HCT116 (cell line): Measurements from ENCODE around the gene REEP5. TPM values are rescaled to one million over a fixed set of nuclear protein-coding genes. Genes with fewer than 3 reads are reported as not detected.

Source experiments
- ATAC-seq: fragments of 200-7000 bp; cut with Tn5 transposase; 2 replicates; pipeline ENCODE4 v1.9.1; 2020; ENCODE audit warnings: mild to moderate bottlenecking, moderate library complexity
- BruUV-seq: library from RNA; stranded (reverse); fragments of 400-500 nt; replicated peaks from 2 replicates; lab custom pipeline; 2021; lab: Mats Ljungman, UMichigan
- CTCF ChIA-PET: fragments of 300-600 bp; sonication (Branson Sonifier 250); formaldehyde crosslinking; loops from one replicate; lab custom pipeline; 2021; ENCODE audit warnings: antibody characterized with exemption; lab: Charles Lee
- POLR2A ChIA-PET: fragments of 300-600, 350-600 bp; sonication (Branson Sonifier 250); formaldehyde crosslinking; loops from one replicate; lab custom pipeline; 2021; ENCODE audit warnings: antibody characterized with exemption; lab: Charles Lee
- RAD21 ChIA-PET, 2 experiments: fragments of 300-600 bp; sonication (Branson Sonifier 250); formaldehyde crosslinking; loops; one replicate each; lab custom pipeline; 2023; ENCODE audit warnings: low total read pairs in 2 of 2; ENCODE audit not compliant: uncharacterized antibody in 2 of 2, unreplicated experiment in 2 of 2, low non-redundant PET in 1 of 2; lab: Charles Lee
- DNase-seq: peaks from one replicate; pipeline ENCODE4 v3.0.0-alpha.2; 2010; ENCODE audit warnings: low read depth, low spot score
- H2AFZ ChIP-seq: fragments of 200-600 bp; shearing (Covaris generic), sonication (generic); 2 replicates; pipeline ENCODE4 v1.6.1; 2017; ENCODE audit warnings: low read depth, mixed run types, mixed read lengths, antibody characterized with exemption, low read length; ENCODE audit not compliant: poor library complexity, severe bottlenecking
- H3K27ac ChIP-seq: 2 replicates; pipeline ENCODE4 v1.5.1; 2012; ENCODE audit warnings: low read depth, low read length
- H3K27me3 ChIP-seq: fragments of 200-600 bp; sonication (generic); 2 replicates; pipeline ENCODE4 v1.6.1; 2016; ENCODE audit warnings: mixed run types, low read length, mixed read lengths; ENCODE audit not compliant: insufficient read depth
- H3K36me3 ChIP-seq, 2 experiments: fragments of 200-500 bp in 1 of 2; fragments of 200-600 bp in 1 of 2; sonication (Bioruptor generic) in 1 of 2; sonication (generic) in 1 of 2; 2 replicates each; pipeline versions ENCODE4 v1.5.1 to v1.6.1; 2014 to 2016; ENCODE audit warnings: low read length in 2 of 2, inconsistent platforms in 1 of 2, mixed read lengths in 1 of 2, mixed run types in 1 of 2; ENCODE audit not compliant: insufficient read depth in 2 of 2, control insufficient read depth in 1 of 2
- H3K4me1 ChIP-seq, 2 experiments: fragments of 200-600 bp in 1 of 2; sonication (generic) in 1 of 2; 2 replicates each; pipeline versions ENCODE4 v1.5.1 to v1.6.1; 2012 to 2017; ENCODE audit warnings: low read length in 2 of 2, inconsistent platforms in 1 of 2, mild to moderate bottlenecking in 1 of 2, mixed read lengths in 1 of 2, mixed run types in 1 of 2, moderate library complexity in 1 of 2; ENCODE audit not compliant: insufficient read depth in 2 of 2, control insufficient read depth in 1 of 2
- H3K4me2 ChIP-seq: fragments of 200-600 bp; sonication (generic); 2 replicates; pipeline ENCODE4 v1.6.1; 2017; ENCODE audit warnings: mixed run types, low read length, mixed read lengths
- H3K4me3 ChIP-seq, 2 experiments: fragments of 200-600 bp in 1 of 2; sonication (generic) in 1 of 2; replicated peaks in 1 of 2; 2 replicates each; pipeline ENCODE4 v1.5.1; 2011 to 2016; ENCODE audit warnings: low read length in 2 of 2, control low read depth in 1 of 2, low read depth in 1 of 2, mild to moderate bottlenecking in 1 of 2, mixed read lengths in 1 of 2, mixed run types in 1 of 2
- H3K79me2 ChIP-seq: fragments of 200-600 bp; sonication (generic); 2 replicates; pipeline ENCODE4 v1.6.1; 2017; ENCODE audit warnings: mild to moderate bottlenecking, mixed run types, low read length, moderate library complexity, mixed read lengths; ENCODE audit not compliant: insufficient read depth
- H3K9ac ChIP-seq: fragments of 200-600 bp; sonication (generic); 2 replicates; pipeline ENCODE4 v1.6.1; 2016; ENCODE audit warnings: low read length, mixed read lengths
- H3K9me2 ChIP-seq: fragments of 200-600 bp; sonication (generic), shearing (Covaris generic); 2 replicates; pipeline ENCODE4 v1.6.1; 2017; ENCODE audit warnings: mixed run types, mild to moderate bottlenecking, moderate library complexity; ENCODE audit not compliant: insufficient read depth
- H3K9me3 ChIP-seq, 2 experiments: fragments of 200-500 bp in 1 of 2; fragments of 200-600 bp in 1 of 2; sonication (Bioruptor generic) in 1 of 2; sonication (generic) in 1 of 2; 2 replicates each; pipeline ENCODE4 v1.6.1; 2014 to 2017; ENCODE audit warnings: low read length in 2 of 2, mixed read lengths in 2 of 2, inconsistent platforms in 1 of 2, low read depth in 1 of 2, mild to moderate bottlenecking in 1 of 2, mixed run types in 1 of 2, moderate library complexity in 1 of 2; ENCODE audit not compliant: control insufficient read depth in 1 of 2, insufficient read depth in 1 of 2
- H4K20me1 ChIP-seq: fragments of 200-600 bp; sonication (generic), shearing (Covaris generic); 2 replicates; pipeline ENCODE4 v1.6.1; 2017; ENCODE audit warnings: mixed run types, mild to moderate bottlenecking, moderate library complexity; ENCODE audit not compliant: insufficient read depth
- ATF3 ChIP-seq: IDR thresholded peaks from 2 replicates; pipeline ENCODE4 v1.6.1; 2012
- CBX3 ChIP-seq: IDR thresholded peaks from 2 replicates; pipeline ENCODE4 v1.6.1; 2012; ENCODE audit warnings: low read depth
- CEBPB ChIP-seq: IDR thresholded peaks from 2 replicates; pipeline ENCODE4 v1.6.1; 2012; ENCODE audit warnings: low read depth
- ELF1 ChIP-seq: IDR thresholded peaks from 2 replicates; pipeline ENCODE4 v1.6.1; 2012; ENCODE audit warnings: low read depth, borderline replicate concordance
- EZH2 ChIP-seq: fragments of 200-600 bp; sonication (generic); IDR thresholded peaks from 2 replicates; pipeline ENCODE4 v1.6.1; 2017; ENCODE audit warnings: antibody characterized with exemption, mixed run types
- FOSL1 ChIP-seq: IDR thresholded peaks from 2 replicates; pipeline ENCODE4 v1.6.1; 2012; ENCODE audit warnings: low read depth
- POLR2AphosphoS5 ChIP-seq: IDR thresholded peaks from 2 replicates; pipeline ENCODE4 v1.6.1; 2011; ENCODE audit warnings: mild to moderate bottlenecking, low read depth, low read length, moderate library complexity
- RAD21 ChIP-seq: IDR thresholded peaks from 2 replicates; pipeline ENCODE4 v1.6.1; 2012; ENCODE audit warnings: low read depth, mild to moderate bottlenecking
- REST ChIP-seq: IDR thresholded peaks from 2 replicates; pipeline ENCODE4 v1.6.1; 2012; ENCODE audit warnings: low read depth
- SIN3A ChIP-seq: IDR thresholded peaks from 2 replicates; pipeline ENCODE4 v1.6.1; 2012; ENCODE audit warnings: low read depth
- SP1 ChIP-seq: IDR thresholded peaks from 2 replicates; pipeline ENCODE4 v1.6.1; 2012; ENCODE audit warnings: low read depth
- SRF ChIP-seq: IDR thresholded peaks from 2 replicates; pipeline ENCODE4 v1.6.1; 2012; ENCODE audit warnings: low read depth
- YY1 ChIP-seq: IDR thresholded peaks from 2 replicates; pipeline ENCODE4 v1.6.1; 2011; ENCODE audit warnings: low read length, low read depth, moderate library complexity, mild to moderate bottlenecking; ENCODE audit not compliant: insufficient replicate concordance; ENCODE audit errors: extremely low read depth
- ZNF274 ChIP-seq: fragments of 200-500 bp; sonication (Bioruptor generic); IDR thresholded peaks from 2 replicates; pipeline ENCODE4 v1.6.1; 2014; ENCODE audit warnings: mild to moderate bottlenecking, low read depth, low read length, inconsistent platforms
- intact Hi-C: fragments of 100-400 bp; cut with micrococcal nuclease; formaldehyde crosslinking; loops from 2 replicates; pipeline ENCODE4 v1.10.0; 2022
- total RNA-seq: library from RNA; stranded (reverse); gene quantifications from one replicate; pipeline ENCODE4 v1.2.1, GENCODE V29; 2021; ENCODE audit not compliant: unreplicated experiment
- TF ChIP-seq, protein P1 (sequence below): IDR thresholded peaks from 2 replicates; pipeline ENCODE4 v1.6.1; 2011; ENCODE audit warnings: mild to moderate bottlenecking, low read length, moderate library complexity; ENCODE audit not compliant: insufficient replicate concordance; ENCODE audit errors: extremely low read depth
- TF ChIP-seq, protein P2 (sequence below): IDR thresholded peaks from 2 replicates; pipeline ENCODE4 v1.6.1; 2012
- TF ChIP-seq, protein P3 (sequence below), 3 experiments: fragments of 200-600 bp in 1 of 3; sonication (generic) in 1 of 3; IDR thresholded peaks in 2 of 3; conservative IDR thresholded peaks in 1 of 3; 2 replicates each; pipeline ENCODE4 v1.5.1; 2012 to 2017; ENCODE audit warnings: low read depth in 2 of 3, low read length in 2 of 3, antibody characterized with exemption in 1 of 3, borderline replicate concordance in 1 of 3, control low read depth in 1 of 3, mild to moderate bottlenecking in 1 of 3, mixed read lengths in 1 of 3, mixed run types in 1 of 3, moderate library complexity in 1 of 3; ENCODE audit not compliant: insufficient read depth in 1 of 3

Gene REEP5
- total RNA-seq, 1 experiment from 2014 or later = 71.7 TPM

DNA sequence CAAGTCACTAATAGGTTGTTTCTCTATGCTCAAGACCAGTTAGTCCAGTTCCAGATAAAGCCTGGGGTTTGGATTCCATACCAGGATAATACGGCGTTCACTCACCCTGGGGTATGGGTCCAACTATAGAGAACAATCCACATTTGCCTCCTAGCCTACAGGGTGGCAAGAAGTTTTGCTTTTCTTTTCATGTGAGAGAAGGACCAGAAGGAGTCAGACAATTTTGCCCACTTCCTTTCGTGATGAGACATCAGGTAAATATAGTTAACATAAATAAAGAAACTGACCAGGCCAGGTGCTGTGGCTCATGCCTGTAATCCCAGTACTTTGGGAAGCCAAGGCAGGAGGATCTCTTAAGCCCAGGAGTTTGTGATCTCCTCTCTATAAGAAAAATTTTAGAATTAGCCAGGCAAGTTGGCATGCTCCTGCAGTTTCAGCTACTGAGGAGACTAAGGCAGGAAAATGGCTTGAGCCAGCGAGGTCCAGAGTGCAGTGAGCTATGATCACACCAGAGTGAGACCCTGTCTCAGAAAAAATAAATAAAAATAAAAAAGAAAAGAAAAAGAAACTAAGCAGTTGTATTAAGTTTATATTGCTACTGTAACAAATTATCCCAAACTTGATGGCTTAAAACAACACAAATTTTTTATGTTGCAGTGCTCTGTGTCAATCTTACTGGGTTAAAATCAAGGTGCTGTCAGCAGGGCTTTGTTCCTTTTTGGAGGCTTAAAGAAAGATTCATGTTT is 7.5 kb upstream of the REEP5 start:
- TF ChIP-seq CBX3 (no peak), FOSL1 (no peak), ZNF274 (no peak), SIN3A (no peak), SP1 (no peak), SRF (no peak), CEBPB (no peak), EZH2 (no peak), POLR2AphosphoS5 (no peak), ELF1 (no peak), REST (no peak), ATF3 (no peak), YY1 (no peak), RAD21 (no peak)
- TF ChIP-seq, protein P1, sequence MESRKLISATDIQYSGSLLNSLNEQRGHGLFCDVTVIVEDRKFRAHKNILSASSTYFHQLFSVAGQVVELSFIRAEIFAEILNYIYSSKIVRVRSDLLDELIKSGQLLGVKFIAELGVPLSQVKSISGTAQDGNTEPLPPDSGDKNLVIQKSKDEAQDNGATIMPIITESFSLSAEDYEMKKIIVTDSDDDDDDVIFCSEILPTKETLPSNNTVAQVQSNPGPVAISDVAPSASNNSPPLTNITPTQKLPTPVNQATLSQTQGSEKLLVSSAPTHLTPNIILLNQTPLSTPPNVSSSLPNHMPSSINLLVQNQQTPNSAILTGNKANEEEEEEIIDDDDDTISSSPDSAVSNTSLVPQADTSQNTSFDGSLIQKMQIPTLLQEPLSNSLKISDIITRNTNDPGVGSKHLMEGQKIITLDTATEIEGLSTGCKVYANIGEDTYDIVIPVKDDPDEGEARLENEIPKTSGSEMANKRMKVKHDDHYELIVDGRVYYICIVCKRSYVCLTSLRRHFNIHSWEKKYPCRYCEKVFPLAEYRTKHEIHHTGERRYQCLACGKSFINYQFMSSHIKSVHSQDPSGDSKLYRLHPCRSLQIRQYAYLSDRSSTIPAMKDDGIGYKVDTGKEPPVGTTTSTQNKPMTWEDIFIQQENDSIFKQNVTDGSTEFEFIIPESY = no peak
- TF ChIP-seq, protein P2, sequence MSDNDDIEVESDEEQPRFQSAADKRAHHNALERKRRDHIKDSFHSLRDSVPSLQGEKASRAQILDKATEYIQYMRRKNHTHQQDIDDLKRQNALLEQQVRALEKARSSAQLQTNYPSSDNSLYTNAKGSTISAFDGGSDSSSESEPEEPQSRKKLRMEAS = no peak
- TF ChIP-seq, protein P3, sequence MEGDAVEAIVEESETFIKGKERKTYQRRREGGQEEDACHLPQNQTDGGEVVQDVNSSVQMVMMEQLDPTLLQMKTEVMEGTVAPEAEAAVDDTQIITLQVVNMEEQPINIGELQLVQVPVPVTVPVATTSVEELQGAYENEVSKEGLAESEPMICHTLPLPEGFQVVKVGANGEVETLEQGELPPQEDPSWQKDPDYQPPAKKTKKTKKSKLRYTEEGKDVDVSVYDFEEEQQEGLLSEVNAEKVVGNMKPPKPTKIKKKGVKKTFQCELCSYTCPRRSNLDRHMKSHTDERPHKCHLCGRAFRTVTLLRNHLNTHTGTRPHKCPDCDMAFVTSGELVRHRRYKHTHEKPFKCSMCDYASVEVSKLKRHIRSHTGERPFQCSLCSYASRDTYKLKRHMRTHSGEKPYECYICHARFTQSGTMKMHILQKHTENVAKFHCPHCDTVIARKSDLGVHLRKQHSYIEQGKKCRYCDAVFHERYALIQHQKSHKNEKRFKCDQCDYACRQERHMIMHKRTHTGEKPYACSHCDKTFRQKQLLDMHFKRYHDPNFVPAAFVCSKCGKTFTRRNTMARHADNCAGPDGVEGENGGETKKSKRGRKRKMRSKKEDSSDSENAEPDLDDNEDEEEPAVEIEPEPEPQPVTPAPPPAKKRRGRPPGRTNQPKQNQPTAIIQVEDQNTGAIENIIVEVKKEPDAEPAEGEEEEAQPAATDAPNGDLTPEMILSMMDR (IDR thresholded peaks at IDR 0.05 in 2 of 3, conservative IDR thresholded peaks at IDR 0.05 in 1 of 3; ENCODE audit: borderline replicate concordance in 1 of 3, insufficient read depth in 1 of 3, low read depth in 2 of 3, low read length in 2 of 3) = no peak

More for the DNA sequence above, 7.5 kb upstream of the REEP5 start:
- ChIA-PET CTCF (no interaction called here), POLR2A (no interaction called here), RAD21 (no interaction called here)
- Histone ChIP-seq H3K9me2 (no peaks in the 10 kb centered on the region), H3K27ac (no peak overlapping the region), H3K36me3 (no peaks in the 10 kb centered on the region), H2AFZ (no peak overlapping the region), H3K4me3 (no peak overlapping the region), H4K20me1 (no peaks in the 10 kb centered on the region), H3K27me3 (no peaks in the 10 kb centered on the region), H3K4me2 (no peak overlapping the region), H3K9me3 (no peaks in the 10 kb centered on the region), H3K9ac (no peak overlapping the region), H3K4me1 (no peaks in the 10 kb centered on the region), H3K79me2 (no peaks in the 10 kb centered on the region)
- DNase-seq = no peak
- BruUV-seq = no TSS peak
- no peak for ATAC-seq
- intact Hi-C loops = no loop called here
